CD4-positive, alpha-beta T cell treated with Interleukin-21 for 1 hour (primary cell): ENCODE data around the gene MGAT1.
A peak's percentile ranks its signal among the peaks of the same experiment; 100 is the strongest.
"Not testable (repeated sequence)": the region's sequence is repeated elsewhere in the genome, so short reads cannot be mapped to it uniquely, and the experiment has no call there.

Source experiments
- DNase-seq: peaks from one replicate; pipeline ENCODE4 v3.0.0-alpha.2; 2020

MGAT1 gene

GRCh38 chr5:180784497-180785097 is 18.0 kb downstream of the MGAT1 start:
- DNase-seq: peak; percentile 81

- no peak for DNase-seq
Observed at GRCh38 chr5:180783340-180784052, 19.1 kb downstream of the MGAT1 start.

GRCh38 chr5:180782748-180783147 is 19.9 kb downstream of the MGAT1 start:
- DNase-seq: no peak

- DNase-seq: not testable (repeated sequence)
Observed at GRCh38 chr5:180781900-180782326, 20.7 kb downstream of the MGAT1 start.

- no peak for DNase-seq
Observed at GRCh38 chr5:180779985-180780610, 22.5 kb downstream of the MGAT1 start.

GRCh38 chr5:180777475-180777874 is 25.1 kb downstream of the MGAT1 start:
- no peak for DNase-seq

GRCh38 chr5:180776376-180776775 is 26.2 kb downstream of the MGAT1 start:
- DNase-seq: no peak

- DNase-seq: no peak
Observed at GRCh38 chr5:180775624-180776023, 27.0 kb downstream of the MGAT1 start.

- no peak for DNase-seq
Observed at GRCh38 chr5:180771839-180772238, 30.8 kb downstream of the MGAT1 start.

- no peak for DNase-seq
Observed at GRCh38 chr5:180769821-180770220, 32.8 kb downstream of the MGAT1 start.

- no peak for DNase-seq
Observed at GRCh38 chr5:180755601-180756000, 47.0 kb downstream of the MGAT1 start.

GRCh38 chr5:180744253-180744652 is 58.4 kb downstream of the MGAT1 start:
- DNase-seq: no peak

- no peak for DNase-seq
Observed at GRCh38 chr5:180742727-180743126, 59.9 kb downstream of the MGAT1 start.

- not testable (repeated sequence) for DNase-seq
Observed at GRCh38 chr5:180740953-180741352, 61.7 kb downstream of the MGAT1 start.

GRCh38 chr5:180739958-180740357 is 62.6 kb downstream of the MGAT1 start, which contains the start of gene OR2Y1:
TSS of gene OR2Y1 (minus strand) at chr5:180740058. CDS start at chr5:180740058, 0 bp downstream.
- DNase-seq: no peak

- no peak for DNase-seq
Observed at GRCh38 chr5:180739271-180739670, 63.3 kb downstream of the MGAT1 start.

- DNase-seq: no peak
Observed at GRCh38 chr5:180736536-180736935, 66.1 kb downstream of the MGAT1 start.
